T-helper 17 cell (primary cell): ENCODE results near the gene TAF11L7. TPM values are rescaled to one million over a fixed set of nuclear protein-coding genes. Genes with fewer than 3 reads are reported as not detected.

Experiments
- total RNA-seq, 4 donors: library from RNA in 2 of 4; stranded (reverse) in 2 of 4; gene quantifications; one replicate each; pipeline ENCODE4 v1.2.3 and lab custom pipeline; 2022 to 2026

TAF11L7 gene
- total RNA-seq, 2 donors from 2014 or later: not detected

Other genes starting within 250 kb of the TAF11L7 start
- gene TAF11L2, start 87.5 kb downstream of the TAF11L7 start, total RNA-seq: not detected
- gene TAF11L3, start 67.4 kb downstream of the TAF11L7 start, total RNA-seq: not detected
- not detected for gene TAF11L4, start 64.0 kb downstream of the TAF11L7 start, total RNA-seq
- not detected for gene TAF11L5, start 60.5 kb downstream of the TAF11L7 start, total RNA-seq
- not detected for gene TAF11L6, start 57.1 kb downstream of the TAF11L7 start, total RNA-seq
- gene TAF11L8, start 5.2 kb upstream of the TAF11L7 start, total RNA-seq: not detected
- not detected for gene TAF11L9, start 8.6 kb upstream of the TAF11L7 start, total RNA-seq
- gene TAF11L10, start 12.1 kb upstream of the TAF11L7 start, total RNA-seq: not detected
- not detected for gene TAF11L11, start 18.4 kb upstream of the TAF11L7 start, total RNA-seq
- not detected for gene TAF11L12, start 24.6 kb upstream of the TAF11L7 start, total RNA-seq
- gene TAF11L13, start 46.3 kb upstream of the TAF11L7 start, total RNA-seq: not detected
- not detected for gene TAF11L14, start 48.7 kb upstream of the TAF11L7 start, total RNA-seq